GM12874 (cell line): Measurements from ENCODE around the gene AHR.

Experiments
- TF ChIP-seq, protein P1 (sequence below): IDR thresholded peaks from 2 replicates; pipeline ENCODE4 v1.5.1; 2011; ENCODE audit warnings: low read depth, mild to moderate bottlenecking, control low read depth, low read length, moderate library complexity; ENCODE audit not compliant: insufficient read depth

The AHR gene

DNA sequence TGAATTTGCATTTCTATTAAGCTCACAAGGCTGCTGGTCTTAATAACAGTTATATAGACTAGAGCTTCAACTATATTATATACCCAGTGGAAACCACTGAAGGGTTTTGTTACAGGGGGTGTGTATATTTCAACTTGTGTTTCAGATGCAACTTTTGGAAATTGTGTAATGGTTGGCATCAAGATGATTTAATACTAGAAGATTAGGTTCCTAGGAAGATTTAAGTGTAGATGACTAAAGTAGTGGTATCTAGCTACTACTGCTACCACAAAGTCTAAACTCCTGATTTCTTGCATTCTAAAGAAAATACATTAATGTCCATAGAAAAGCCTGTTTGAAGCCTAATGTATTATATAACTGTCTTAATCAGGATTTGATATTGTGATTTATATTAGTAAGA, 30.2 kb downstream of the AHR start:
- TF ChIP-seq, protein P1, sequence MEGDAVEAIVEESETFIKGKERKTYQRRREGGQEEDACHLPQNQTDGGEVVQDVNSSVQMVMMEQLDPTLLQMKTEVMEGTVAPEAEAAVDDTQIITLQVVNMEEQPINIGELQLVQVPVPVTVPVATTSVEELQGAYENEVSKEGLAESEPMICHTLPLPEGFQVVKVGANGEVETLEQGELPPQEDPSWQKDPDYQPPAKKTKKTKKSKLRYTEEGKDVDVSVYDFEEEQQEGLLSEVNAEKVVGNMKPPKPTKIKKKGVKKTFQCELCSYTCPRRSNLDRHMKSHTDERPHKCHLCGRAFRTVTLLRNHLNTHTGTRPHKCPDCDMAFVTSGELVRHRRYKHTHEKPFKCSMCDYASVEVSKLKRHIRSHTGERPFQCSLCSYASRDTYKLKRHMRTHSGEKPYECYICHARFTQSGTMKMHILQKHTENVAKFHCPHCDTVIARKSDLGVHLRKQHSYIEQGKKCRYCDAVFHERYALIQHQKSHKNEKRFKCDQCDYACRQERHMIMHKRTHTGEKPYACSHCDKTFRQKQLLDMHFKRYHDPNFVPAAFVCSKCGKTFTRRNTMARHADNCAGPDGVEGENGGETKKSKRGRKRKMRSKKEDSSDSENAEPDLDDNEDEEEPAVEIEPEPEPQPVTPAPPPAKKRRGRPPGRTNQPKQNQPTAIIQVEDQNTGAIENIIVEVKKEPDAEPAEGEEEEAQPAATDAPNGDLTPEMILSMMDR: no peak

DNA sequence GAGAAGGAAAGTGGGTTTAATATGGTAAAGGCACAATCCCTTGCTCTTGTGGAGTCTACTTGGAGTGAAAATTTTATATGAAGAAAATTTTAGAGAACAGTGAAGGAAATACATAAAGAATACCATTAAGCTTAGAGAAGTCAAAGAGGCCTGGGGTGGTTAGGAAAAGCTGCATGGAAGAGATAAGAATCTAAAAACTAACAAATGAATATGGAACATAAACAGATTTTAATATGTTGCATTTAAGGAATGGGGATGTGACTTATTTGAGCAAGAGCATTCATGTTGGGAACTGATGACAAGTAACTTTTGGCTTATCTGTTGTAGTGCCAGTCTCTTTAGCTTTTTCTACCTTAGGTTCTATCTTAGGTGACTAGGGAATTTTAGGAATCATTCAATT, 31.0 kb downstream of the AHR start:
- TF ChIP-seq, protein P1: no peak

DNA sequence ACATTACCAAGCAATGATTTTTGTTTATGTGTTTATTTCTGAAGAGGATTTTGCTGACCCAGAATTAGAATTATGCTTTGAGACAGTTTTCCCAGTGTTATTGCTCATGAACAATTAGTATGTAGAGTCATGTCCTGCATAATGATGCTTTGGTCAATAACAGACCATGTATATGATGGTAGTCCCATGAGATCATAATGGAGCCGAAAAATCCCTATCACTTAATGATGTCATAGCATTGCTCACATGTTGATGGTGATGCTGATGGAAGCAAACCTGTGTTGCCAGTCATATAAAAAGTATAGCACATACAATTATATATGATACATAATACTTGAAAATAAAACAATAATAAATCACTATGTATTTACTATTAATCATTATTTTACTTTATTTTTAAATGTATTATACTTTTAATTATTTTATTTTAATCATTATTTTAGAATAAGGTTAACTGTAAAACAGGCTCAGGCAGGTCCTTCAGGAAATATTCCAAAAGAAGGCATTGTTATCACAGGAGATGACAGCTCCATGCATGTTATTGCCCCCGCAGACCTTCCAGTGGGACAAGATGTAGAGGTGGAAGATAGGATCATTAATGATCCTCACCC, 33.5 kb downstream of the AHR start:
- TF ChIP-seq, protein P1: no peak

DNA sequence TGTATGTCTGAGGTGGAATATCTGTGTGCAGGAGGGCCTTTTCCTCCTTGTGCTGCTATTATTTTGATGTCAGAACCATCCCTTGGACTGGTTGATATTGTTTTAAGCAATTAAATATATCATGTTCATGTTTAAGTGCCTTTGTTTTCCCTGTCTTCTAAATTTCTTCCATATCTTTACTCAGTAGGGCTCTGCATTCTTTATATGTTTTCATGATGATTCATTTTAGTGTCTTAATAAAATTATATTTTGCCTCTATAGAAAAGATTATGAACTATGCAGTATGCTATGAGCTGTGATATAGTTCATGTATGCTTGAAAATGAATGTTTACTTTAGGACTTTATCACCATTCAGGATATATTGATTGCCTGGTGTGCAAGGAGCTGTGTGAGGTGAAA, 34.8 kb downstream of the AHR start:
- TF ChIP-seq, protein P1: no peak

DNA sequence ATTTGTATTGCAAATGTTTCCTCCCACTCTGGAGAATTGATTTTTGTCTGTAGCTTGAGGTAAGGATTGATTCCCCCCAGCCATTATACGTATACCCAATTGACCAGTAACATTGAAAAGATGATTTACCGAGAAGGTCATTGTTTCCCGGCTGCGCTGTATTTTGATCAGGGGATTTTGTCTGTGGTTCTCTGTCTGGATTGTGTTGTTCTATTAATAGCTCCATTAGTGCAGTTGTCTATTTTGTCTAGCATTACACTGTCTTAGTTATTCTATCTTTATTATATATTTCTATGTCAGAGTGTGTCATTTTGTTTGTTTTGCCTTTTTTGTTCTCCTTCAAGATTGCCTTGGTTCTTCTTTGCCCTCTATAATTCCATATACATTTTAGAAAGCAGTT, 37.7 kb downstream of the AHR start:
- TF ChIP-seq, protein P1: no peak

DNA sequence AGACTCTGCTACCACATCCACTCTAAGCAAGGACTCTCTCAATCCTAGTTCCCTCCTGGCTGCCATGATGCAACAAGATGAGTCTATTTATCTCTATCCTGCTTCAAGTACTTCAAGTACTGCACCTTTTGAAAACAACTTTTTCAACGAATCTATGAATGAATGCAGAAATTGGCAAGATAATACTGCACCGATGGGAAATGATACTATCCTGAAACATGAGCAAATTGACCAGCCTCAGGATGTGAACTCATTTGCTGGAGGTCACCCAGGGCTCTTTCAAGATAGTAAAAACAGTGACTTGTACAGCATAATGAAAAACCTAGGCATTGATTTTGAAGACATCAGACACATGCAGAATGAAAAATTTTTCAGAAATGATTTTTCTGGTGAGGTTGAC, 40.7 kb downstream of the AHR start:
- TF ChIP-seq, protein P1: no peak

DNA sequence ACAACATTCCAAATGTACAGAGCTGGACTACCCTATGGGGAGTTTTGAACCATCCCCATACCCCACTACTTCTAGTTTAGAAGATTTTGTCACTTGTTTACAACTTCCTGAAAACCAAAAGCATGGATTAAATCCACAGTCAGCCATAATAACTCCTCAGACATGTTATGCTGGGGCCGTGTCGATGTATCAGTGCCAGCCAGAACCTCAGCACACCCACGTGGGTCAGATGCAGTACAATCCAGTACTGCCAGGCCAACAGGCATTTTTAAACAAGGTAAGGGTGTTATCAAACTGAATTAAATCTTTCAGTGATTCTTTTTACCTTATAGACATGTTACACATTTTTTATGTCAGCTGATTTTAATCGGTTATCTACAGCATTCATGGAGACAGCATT, 41.5 kb downstream of the AHR start:
- TF ChIP-seq, protein P1: no peak
